LHCN-M2 (cell line): Measurements from ENCODE around the gene PCSK4. TPM values are rescaled to one million over a fixed set of nuclear protein-coding genes. Genes with fewer than 3 reads are reported as not detected.

ENCODE experiments used
- DNase-seq: peaks from one replicate; pipeline ENCODE4 v3.0.0-alpha.2; 2012; ENCODE audit warnings: low read depth
- total RNA-seq: library from RNA; depleted of rRNA; stranded (reverse); fragments of >200 nt; gene quantifications from 2 replicates; pipeline ENCODE4 v1.2.3, GENCODE V29; 2014

The PCSK4 gene
- total RNA-seq, 1 experiment from 2014 or later: 5.4 TPM

DNA sequence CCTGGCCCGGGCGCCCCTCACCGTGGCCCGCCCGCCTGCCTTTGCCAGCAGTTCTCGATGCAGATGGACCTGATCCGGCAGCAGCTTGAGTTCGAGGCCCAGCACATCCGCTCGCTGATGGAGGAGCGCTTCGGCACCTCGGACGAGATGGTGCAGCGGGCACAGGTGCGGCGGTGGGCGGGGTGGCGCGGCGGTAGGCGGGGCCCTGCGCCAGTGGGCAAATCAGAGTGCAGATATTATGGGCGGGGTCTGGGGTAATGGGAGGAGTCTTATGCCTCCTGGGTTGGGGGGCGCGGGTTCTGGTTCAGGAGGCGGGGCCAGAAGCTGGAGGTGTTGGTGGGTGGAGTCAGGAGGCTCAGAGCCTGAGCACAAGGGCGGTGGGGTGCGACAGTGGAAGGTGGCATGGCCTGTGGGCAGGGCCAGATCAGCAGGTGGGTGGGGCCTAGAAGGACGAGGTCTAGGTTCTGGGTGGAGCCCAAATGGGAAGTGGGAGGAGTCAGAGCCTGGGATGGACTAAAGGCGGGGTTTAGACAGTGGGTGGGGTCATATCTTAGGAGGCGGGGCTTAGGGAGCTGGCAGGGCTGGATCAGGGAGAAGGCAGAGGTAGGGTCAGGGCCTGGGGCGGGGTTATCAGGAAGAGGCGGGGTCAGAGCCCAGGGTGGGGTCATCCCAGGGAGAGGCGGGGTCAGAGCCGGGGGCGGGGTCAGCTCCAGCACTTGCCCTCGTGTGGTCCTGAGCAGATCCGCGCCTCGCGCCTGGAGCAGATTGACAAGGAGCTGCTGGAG is 34.6 kb downstream of the PCSK4 start:
- peak; percentile 66 for DNase-seq

DNA sequence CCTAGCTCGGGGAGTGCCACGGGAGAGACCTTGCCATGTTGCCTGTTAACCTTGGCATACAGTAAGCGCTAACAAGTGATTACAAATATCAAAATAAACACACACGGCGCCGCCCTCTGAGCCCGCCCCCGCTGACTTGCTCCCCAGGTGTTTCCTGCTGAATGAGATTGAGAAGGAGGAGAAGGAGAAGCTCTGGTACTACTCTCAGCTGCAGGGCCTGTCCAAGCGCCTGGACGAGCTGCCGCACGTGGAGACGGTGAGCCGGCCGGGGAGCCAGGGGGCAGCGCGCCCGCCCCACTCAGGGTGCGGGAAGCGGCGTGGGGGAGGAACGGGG is 35.2 kb downstream of the PCSK4 start:
- DNase-seq: no peak

DNA sequence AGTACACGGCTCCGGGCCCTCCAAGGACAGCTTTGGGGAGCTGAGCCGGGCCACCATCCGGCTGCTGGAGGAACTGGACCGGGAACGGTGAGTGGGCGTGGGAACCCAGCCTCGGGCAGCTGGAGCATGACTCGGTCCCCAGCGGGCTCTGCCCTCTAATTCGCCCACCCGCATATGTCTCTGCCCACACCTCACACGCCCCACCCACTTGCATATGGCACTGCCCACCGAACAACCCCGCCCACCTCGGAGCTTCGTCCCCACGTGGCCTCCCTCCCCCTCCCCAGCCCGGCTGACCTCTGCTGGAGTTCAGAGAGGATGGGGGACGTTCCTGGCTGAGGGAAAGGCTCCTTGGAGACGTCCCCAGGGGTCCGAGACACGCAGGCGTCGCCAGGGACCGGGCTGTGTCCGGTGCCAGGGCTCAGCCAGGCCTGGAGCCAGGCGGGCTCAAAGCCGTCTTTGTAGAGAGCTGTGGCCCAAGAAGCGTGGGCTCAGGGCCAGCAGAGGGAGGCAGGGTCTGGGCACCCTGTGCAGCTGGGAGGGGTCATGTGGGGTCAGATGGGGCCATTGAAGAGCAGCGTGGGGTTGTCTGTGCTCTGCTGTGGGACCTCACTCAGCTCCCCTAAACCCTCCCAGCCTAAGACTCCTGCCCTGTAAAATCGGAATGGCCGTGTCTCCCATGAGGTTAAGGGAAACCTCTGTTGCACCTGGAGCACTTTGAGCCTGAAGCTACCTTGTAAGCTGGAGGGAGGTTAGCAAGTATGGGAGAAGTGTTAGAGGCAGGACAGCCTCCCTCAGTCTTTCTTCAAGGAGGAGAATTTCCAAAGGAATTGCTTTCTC is 36.4 kb downstream of the PCSK4 start:
- peak; percentile 77 for DNase-seq

DNA sequence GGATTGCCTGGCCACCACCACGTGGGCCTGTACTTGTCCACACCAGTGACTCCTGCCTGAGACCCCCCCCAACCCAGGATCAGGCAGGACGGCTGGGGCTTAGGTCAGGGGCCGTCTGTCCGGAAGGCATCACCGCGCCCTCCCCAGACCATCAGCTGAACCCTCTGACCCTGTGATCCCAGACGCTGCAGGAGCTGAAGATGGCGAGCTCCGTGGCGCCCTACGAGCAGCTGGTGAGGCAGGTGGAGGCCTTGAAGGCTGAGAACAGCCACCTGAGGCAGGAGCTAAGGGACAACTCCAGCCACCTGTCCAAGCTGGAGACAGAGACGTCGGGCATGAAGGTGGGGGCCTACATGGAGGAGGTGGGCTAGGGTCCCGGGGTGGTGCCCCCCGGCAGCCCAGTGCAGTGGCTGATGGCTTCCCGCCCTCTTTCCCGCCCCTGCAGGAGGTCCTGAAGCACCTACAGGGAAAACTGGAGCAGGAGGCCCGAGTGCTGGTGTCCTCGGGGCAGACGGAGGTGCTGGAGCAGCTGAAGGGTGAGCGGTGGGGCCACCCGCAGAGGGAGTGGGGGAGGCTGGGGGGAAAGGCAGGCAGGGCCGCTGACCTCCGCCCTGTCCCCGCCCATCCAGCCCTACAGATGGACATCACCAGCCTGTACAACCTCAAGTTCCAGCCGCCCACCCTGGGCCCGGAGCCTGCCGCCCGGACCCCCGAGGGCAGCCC is 37.2 kb downstream of the PCSK4 start:
- no peak for DNase-seq

DNA sequence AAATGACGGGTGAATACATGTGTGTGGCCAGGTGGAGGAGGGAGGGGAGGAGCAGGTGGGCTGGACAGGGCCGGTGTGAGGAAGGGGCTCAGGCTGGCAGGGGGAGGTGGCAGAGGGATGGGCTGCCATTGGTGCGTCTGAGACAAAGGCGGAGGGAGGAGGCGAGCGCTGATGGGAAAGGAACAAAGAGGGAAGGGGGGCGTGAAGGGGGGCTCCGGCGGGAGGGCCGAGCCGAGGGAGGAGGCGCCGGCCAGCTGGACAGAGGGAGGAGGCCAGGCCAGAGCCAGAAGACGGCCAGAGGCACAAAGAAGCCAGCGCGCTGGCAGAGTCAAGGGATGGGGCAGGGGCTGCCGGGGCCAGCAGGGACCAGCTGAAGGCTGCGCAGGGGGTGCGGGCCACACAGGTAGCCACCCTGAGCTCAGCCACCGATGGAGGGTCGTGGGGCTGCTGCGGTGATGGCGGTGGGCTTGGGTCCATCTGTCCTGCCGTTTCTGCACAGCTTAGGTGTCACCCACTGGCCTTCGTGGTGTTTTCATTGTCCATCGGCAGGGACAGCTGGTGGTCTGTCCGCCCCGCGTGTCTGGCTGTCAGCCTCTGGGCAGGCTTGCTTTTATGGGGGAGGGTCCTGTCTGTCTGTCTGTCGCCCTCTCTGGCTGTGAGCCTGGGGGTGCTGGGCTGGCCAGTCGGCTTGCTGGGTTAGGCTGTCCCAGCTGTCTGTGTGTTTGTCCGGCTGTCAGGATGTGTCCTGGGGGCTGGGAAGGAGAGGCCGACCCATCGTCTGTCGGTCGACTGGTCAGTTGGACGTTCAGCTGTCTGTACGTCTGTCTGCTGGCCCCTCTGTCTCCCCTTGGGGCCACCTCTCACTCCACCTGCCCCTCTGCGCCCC is 38.0 kb downstream of the PCSK4 start:
- no peak for DNase-seq

DNA sequence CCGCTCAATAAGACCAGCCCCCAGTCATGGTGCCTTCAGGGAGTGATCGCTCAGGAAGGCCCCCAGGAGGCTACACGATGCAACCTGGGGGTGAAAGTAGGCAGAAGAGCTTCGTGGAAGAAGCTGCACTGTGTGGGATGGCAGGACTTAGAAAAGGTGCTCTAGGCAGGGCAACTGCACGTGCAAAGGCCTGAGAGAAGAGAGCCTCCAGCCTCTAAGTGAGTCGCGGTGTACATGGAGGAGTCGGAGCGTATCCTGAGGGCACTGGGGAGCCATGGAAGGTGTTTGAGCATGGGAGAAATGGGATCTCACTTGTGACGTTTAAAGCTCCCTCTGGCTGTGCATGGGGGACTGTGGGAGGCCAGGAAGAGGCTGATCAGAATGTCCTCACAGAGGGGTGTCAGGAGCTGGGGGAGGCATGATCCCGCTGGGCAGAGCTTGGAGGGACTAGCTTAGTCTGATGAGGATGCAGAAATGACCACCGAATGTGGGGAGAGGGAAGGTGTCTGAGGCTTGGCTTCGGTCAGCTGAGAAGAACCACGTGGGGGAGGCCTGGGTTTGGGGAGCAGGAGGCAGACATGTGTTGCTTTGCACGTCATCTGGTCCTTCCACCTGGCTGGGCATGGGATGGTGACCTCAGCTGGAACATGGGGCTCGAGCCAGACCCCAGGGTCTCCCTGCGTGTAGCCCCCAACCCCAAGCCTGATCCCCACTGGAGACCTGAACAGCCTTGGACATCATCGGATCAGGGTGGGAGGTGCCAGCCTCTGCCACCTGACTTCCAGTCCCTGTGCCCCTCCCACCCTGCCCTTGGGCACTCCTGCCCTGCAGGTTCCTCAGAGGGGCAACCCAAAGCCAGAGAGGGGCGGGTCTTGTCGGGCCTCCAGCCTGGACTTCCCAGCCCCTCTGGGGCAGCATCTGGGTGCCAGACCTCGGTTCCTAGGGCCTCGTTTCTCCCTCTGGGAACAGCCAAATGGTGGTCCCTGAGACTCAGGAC is 39.1 kb downstream of the PCSK4 start:
- no peak for DNase-seq

DNA sequence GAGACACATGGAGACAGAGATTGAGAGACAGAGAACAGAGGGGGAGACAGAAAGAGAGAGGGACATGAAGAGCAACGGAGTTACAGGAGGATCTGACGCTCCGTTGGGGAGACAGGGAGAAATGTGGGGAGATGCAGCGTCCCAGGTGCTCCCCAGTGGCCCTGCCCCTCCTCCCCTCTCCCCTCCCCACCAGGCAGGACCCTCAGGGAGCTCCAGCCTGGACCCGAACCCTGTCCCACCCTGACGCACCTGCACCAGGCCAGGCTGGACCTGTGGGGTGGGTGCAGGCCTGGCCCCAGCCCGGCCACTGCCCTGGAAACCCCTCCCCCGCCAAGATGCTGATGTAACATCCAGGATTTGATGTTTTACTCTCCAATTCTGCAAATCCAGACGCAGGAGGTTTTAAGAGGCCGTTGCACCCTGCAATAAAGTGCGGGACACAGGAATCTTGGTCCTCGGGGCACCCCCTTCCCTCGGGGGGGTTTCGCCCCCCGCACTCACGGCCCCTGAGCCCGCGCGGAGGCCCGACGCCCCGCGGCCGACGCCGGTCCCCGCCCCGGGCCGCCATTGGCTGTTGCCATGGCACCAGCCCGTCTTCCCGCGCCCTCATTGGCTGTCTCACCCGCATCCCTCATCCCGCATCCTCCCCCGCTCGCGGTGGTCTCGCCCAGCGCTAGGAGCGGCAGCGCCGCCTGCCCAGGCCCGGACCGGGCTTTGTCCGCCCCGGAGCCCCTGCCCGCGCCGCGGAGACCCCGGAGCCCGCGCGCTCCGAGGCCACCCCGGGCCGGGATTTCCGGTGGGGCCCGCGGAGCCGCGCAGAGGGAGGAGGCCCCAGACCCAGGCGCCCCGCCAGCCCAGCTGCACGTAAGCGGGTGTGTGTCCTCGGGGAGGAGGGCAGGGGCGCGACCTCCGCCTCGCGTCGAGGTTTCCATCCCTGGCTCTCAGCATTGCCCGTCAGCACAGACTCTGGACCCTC is 40.4 kb downstream of the PCSK4 start, which contains the start of gene APC2:
Gene APC2, plus strand, starts transcription at position 655 of the 976 bp plus-strand sequence. CDS start 2,881 bp downstream, outside the sequence.
- no peak for DNase-seq

DNA sequence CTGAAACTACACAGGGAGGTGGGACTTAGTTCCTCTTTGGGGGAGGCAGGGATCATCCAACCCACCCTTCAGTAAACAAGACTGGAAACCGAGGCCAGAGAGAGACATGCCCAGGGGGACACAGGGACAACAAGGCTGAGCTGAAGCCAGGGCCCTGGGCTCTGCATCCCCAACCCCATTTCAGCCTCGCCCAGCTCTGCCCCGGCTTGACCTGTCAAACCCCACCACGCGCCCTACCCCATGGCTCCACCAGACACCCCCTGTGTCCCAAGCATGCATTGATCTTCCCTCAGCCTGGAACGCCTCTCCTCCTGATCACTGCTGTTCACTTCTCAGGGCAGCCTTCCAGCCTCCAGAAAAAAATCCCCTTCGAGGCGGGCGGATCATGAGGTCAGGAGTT is 42.2 kb downstream of the PCSK4 start:
- DNase-seq: no peak

DNA sequence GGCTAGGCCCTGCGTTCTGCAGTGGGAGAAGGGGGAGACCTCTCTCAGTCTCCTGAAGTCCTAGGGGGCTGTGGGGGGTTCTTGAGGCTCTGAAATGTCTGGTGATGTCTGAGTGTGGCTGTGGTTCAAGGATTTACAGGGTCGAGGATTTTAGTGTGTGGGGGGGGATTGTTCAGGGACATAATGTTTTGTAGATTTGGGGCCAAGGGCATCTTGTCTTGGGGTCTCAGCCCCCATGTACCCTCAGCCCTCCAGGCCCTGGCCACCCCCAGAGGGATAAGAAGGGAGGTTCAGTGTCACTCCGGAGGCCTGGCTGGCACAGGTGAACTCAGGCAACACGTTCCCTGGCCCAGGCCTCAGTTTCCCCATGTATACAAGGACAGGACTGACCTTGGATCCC is 42.6 kb downstream of the PCSK4 start:
- no peak for DNase-seq

DNA sequence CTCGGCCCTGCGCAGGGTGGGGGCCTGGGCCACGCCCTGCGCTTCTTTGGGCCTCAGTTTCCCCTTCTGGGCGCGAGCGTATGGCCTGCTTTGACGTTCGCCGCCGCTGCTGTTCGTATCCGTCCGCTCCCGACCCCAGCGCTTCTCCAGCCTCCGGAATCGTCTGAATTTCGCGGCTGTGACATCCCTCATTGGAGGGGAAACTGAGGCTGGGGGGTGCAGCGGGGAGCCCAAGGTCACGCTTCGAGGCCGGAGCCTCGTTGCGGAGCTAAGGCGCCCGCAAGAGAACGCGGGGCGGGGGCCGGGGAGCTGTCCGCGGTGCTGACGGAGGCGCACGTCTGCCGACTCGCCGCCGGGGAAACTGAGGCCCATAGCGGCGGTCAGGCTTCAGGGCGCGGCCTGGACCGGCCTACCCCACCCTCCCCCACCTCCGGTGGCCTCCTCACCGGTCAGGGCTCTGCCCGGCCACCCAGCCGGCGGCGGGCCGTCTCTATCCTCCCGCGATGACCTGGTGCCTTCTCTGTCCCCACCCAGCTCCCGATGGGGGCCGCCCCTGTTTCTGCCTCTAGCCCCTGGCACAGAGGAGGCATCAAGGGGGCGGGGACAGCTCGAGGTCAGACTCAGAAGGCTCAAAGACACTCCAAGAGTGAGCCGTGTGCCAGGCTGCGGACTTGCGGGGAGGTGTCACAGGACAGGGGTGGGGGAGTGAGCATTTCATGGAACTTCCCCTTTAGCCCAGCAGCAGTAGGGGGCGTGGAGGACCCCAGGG is 43.3 kb downstream of the PCSK4 start:
- no peak for DNase-seq

DNA sequence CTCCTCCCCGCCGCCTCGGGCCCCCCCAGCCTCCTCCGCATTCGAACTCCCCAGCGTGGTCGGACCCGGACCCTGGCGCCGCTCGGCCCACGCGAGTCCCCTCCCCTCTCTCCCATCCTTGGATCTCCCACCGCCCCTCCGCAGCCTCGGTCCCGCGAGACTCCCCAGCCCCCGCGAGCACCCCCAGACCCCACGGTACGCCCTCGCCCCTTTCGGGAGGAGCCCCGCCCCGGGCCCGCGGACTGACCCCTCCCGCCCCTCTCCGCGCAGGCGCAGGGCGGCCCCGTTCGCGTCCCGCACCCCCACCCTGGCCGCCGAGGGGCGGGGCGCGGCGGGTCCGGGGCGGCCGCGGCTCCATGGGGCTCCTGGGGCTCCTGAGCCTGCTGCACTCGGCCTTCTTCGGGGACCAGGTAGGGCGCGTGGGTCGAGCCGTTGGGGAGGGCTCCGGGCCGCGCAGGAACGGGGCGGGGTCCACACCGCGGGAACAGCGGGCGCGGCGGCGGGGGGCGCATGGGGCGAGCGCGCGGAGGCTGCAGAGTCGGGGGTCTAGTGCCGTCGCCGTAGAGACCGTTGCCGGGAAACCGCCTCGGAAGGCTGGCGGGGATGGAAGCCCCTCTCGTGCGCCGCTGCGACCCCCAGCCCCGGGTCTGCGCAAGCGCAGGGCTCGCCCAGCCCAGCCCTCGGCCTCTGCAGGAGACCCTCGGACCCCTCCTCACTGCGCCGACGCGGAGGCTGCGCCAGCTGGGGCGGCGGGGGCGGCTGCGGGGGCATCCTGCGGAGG is 44.0 kb downstream of the PCSK4 start:
- DNase-seq: no peak

DNA sequence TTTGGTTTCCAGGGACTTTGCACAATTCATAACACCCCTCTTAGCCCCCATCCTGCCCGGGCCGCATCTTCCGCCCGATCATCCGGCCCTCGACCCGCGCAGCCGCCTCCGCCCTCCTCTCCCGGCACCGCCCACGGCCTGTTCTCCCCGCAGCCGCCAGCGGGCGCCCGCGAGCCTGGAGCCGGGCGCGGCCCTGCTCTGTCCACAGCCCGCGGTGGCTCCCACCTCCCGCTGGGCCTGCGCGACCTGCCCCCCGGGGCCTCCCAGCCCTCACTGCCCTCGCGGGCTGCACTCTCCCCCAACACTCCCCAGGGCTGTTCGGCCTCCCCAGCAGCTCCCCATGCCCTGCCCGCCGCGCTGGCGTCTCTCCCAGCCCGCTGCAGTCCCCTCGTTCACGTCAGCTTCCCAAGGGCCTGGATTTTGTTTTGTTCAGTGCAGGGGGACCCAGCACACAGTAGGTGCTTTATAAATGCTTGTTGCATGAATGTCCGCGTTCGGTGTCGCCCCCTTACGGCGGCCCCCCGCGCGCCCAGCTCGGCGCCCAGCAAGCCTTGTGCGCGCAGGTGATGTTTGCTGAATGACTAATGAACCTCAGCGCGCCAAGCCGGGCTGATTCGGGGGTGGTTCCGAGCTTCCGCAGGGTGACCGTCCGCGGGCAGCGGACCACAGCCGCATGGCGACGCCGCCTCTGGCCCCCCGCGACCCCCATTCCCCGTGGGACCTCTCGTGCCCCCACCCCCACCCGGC is 44.8 kb downstream of the PCSK4 start:
- DNase-seq: peak; percentile 47

DNA sequence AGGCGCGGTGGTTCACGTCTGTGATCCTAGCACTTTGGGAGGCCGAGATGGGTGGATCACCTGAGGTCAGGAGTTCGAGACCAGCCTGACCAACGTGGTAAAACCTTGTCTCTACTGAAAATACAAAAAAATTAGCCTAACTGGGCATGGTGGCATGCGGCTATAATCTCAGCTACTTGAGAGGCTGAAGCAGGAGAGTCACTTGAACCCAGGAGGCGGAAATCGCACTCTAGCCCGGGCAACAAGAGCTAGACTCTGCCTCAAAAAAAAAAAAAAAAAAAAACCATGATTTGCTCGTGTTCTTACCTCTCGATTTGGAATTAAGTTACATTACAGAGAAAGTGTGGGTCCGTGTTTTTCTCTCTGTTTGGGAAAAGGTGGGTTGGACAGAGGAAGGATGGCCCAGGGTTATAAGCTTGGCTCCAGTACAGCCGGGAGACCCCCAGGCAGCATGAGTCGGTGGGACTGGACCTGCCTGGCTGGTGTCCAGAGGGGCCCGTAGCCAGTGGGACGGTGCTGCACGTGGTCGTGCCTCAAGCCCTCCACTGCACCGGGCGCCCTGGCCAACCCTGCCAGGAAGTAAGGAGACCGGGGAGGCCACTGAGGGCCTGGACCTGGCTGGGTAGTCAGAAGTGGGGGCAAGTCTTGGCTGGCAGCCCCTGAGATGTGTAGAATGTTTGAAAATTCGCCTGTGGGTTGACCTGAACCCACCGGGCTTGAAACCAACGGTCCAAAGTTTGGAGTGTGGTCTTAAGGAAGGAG is 48.3 kb downstream of the PCSK4 start:
- no peak for DNase-seq

DNA sequence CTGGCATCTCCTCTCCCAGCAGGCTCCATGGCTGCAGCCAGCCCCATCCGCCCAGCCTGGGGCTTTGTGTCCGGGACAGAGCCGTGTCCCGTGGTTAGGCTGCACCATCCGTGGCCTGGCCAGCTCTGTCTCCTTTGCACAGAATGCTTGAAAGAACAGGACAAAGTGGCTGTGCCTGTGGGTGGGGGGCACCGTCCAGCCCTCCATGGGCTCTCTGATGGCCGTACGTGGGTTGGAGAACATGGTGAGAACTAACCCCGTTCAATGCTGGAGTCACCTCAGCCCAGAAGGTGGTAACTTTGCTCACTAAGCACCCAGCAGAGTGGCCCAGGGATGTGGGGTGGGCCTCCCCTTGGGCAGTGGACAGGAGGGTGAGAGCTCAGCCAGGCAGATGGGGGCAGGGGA is 49.1 kb downstream of the PCSK4 start:
- DNase-seq: no peak

DNA sequence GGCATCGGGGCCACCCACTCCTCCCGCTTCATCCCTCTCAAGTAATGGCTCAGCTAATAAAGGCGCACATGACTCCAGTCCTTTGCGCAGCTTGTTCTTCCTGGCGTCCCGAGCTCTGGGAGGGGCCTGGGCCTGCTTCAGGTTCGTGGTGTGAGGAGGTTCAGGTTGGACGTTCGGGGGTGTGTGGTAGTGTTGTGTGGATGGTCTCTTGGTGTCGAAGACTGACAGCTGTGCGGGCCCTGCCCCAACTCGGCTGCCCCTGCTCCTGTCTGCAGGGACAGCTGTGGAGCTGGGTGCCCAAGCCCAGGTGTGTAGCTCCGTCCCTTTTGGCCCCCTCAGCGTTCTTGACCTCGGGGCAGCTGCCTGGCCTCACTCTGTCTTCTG is 49.7 kb downstream of the PCSK4 start:
- no peak for DNase-seq
